Left lung (tissue), 10 donors: ENCODE data around the gene MDM4. TPM values are rescaled to one million over a fixed set of nuclear protein-coding genes. Genes with fewer than 3 reads are reported as not detected.
A peak's percentile ranks its signal among the peaks of the same experiment; 100 is the strongest.

Source experiments
- ATAC-seq: fragments of 200-7000 bp; cut with Tn5 transposase; one replicate; pipeline ENCODE4 v1.9.1; 2020; ENCODE audit warnings: moderate library complexity
- DNase-seq, 4 donors: peaks; one replicate each; pipeline ENCODE4 v3.0.0-alpha.2; 2013 to 2020
- H3K27ac ChIP-seq, 2 donors: fragments of 200-600 bp; sonication (generic) in 1 of 2; one replicate each; pipeline versions ENCODE4 v1.5.0 to v1.8.0; 2020 to 2021
- H3K27me3 ChIP-seq, 2 donors: fragments of 200-600 bp; sonication (generic) in 1 of 2; one replicate each; pipeline versions ENCODE4 v1.5.0 to v1.8.0; 2020 to 2021
- H3K36me3 ChIP-seq, 2 donors: fragments of 200-600 bp; sonication (generic) in 1 of 2; one replicate each; pipeline versions ENCODE4 v1.5.0 to v1.8.0; 2020 to 2021
- H3K4me1 ChIP-seq, 2 donors: fragments of 200-600 bp; one replicate each; pipeline ENCODE4 v1.8.0; 2021
- H3K4me3 ChIP-seq, 2 donors: fragments of 200-600 bp; sonication (generic) in 1 of 2; one replicate each; pipeline versions ENCODE4 v1.5.0 to v1.8.0; 2020 to 2021; ENCODE audit warnings: mild to moderate bottlenecking in 1 of 2
- H3K9me3 ChIP-seq, 2 donors: fragments of 200-600 bp; sonication (generic) in 1 of 2; one replicate each; pipeline versions ENCODE4 v1.5.0 to v1.8.0; 2020 to 2021
- CTCF ChIP-seq, 2 donors: fragments of 200-600 bp; sonication (generic) in 1 of 2; IDR thresholded peaks; one replicate each; pipeline versions ENCODE4 v1.5.0 to v1.8.0; 2021; ENCODE audit warnings: antibody characterized with exemption in 2 of 2
- intact Hi-C, 2 donors: fragments of 100-400 bp; cut with DNase I; formaldehyde crosslinking; loops; one replicate each; pipeline versions ENCODE4 v1.11.2 to v1.14.2; 2022
- polyA plus RNA-seq, 6 donors: library from polyadenylated mRNA; unstranded; fragments of 120-200 nt; gene quantifications; one replicate each; pipeline ENCODE4 v1.2.1, GENCODE V29; 2013; ENCODE audit not compliant: insufficient read length in 6 of 6
- total RNA-seq, 2 donors: library from RNA; stranded (reverse); fragmentation: NEBNext Ultra II Directional; extraction: Animal tissue kit (Norgen Biotek cat#: 25700); gene quantifications; one replicate each; pipeline ENCODE4 v1.2.1, GENCODE V29; 2021
- donor health status: DM: no; HTN: yes; CAD: no.
- donor health status: DM: no; HTN: no; CAD: no.

The MDM4 gene
- total and polyA plus RNA-seq, 8 donors: 46.7 to 93.0 (median 77.9) TPM

GRCh38 chr1:204523605-204524215 is 7.5 kb downstream of the MDM4 start:
- TF ChIP-seq CTCF (IDR thresholded peaks at IDR 0.05): no peak
- Histone ChIP-seq H3K27me3 (no peaks in the 10 kb centered on the region), H3K4me3 (no peak overlapping the region), H3K4me1 (peaks cover 9 to 44% of the 10 kb centered on the region in 2 donors), H3K27ac (no peak overlapping the region), H3K9me3 (peaks cover 0 to 5% of the 10 kb centered on the region in 2 donors), H3K36me3 (peaks cover 0 to 53% of the 10 kb centered on the region in 2 donors)
- ATAC-seq: no peak
- intact Hi-C loops: no loop called here
- no peak for DNase-seq

GRCh38 chr1:204524986-204525385 is 8.8 kb downstream of the MDM4 start:
- no peak for TF ChIP-seq CTCF (IDR thresholded peaks at IDR 0.05)
- Histone ChIP-seq H3K4me3 (no peak overlapping the region), H3K27me3 (no peaks in the 10 kb centered on the region), H3K9me3 (peaks cover 0 to 5% of the 10 kb centered on the region in 2 donors), H3K4me1 (peaks cover 9 to 32% of the 10 kb centered on the region in 2 donors), H3K27ac (no peak overlapping the region), H3K36me3 (peaks cover 0 to 60% of the 10 kb centered on the region in 2 donors)
- intact Hi-C loops: no loop called here
- DNase-seq (no peak), ATAC-seq (peak; percentile 66)

GRCh38 chr1:204528241-204528640 is 12.0 kb downstream of the MDM4 start:
- DNase-seq (no peak), ATAC-seq (no peak)
- Histone ChIP-seq H3K4me1 (peaks cover 0 to 9% of the 10 kb centered on the region in 2 donors), H3K36me3 (peaks cover 0 to 92% of the 10 kb centered on the region in 2 donors), H3K27ac (no peak overlapping the region), H3K9me3 (peaks cover 0 to 5% of the 10 kb centered on the region in 2 donors), H3K4me3 (no peak overlapping the region), H3K27me3 (no peaks in the 10 kb centered on the region)
- intact Hi-C loops: no loop called here
- TF ChIP-seq CTCF (IDR thresholded peaks at IDR 0.05): no peak

GRCh38 chr1:204528677-204529076 is 12.5 kb downstream of the MDM4 start:
- Histone ChIP-seq H3K9me3 (peaks cover 0 to 1% of the 10 kb centered on the region in 2 donors), H3K27me3 (no peaks in the 10 kb centered on the region), H3K36me3 (peaks cover 0 to 97% of the 10 kb centered on the region in 2 donors), H3K4me3 (no peak overlapping the region), H3K27ac (no peak overlapping the region), H3K4me1 (peaks cover 0 to 7% of the 10 kb centered on the region in 2 donors)
- intact Hi-C loops: no loop called here
- TF ChIP-seq CTCF (IDR thresholded peaks at IDR 0.05): no peak
- no peak for DNase-seq
- no peak for ATAC-seq

GRCh38 chr1:204529371-204529895 is 13.2 kb downstream of the MDM4 start:
- Histone ChIP-seq H3K9me3 (no peaks in the 10 kb centered on the region), H3K4me1 (no peaks in the 10 kb centered on the region), H3K4me3 (no peak overlapping the region), H3K36me3 (peaks cover 0 to 100% of the 10 kb centered on the region in 2 donors), H3K27ac (no peak overlapping the region), H3K27me3 (no peaks in the 10 kb centered on the region)
- intact Hi-C loops: no loop called here
- no peak for TF ChIP-seq CTCF (IDR thresholded peaks at IDR 0.05)
- DNase-seq (peak in 1 of 4 donors; percentile 58), ATAC-seq (no peak)
